Mammary epithelial cell (primary cell): ENCODE results near the gene RASGEF1C.

Experiments
- CTCF ChIP-seq, 2 donors: IDR thresholded peaks in 1 of 2; conservative IDR thresholded peaks in 1 of 2; 2 replicates each; pipeline ENCODE4 v1.5.1; 2011 to 2012; ENCODE audit warnings: inconsistent platforms in 2 of 2, low read length in 2 of 2, mild to moderate bottlenecking in 2 of 2, control low read depth in 1 of 2, low read depth in 1 of 2; ENCODE audit not compliant: insufficient read depth in 1 of 2; ENCODE audit errors: extremely low read depth in 1 of 2
- EZH2 ChIP-seq: IDR thresholded peaks from 2 replicates; pipeline ENCODE4 v1.6.1; 2012; ENCODE audit warnings: low read length, inconsistent platforms, borderline replicate concordance

DNA sequence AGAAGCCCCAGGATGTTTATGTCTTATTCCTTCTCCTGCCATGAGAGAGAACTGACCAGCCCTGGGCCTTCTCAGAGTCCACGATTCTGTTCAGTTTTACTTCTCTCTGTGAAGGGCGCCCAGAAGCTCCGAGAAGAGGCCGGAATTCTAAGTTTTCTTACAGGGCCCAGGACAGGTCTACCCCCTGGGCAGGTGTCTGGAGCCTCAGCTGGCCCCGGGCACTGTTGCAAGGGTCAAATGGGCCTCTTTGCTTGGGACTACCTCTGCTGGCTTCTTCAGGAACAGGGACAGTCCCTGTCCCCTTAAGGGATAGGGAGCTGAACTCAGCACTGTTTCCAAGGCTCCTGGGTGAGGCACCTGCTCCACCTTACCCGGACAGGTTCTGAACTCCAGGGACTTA, 55.0 kb downstream of the RASGEF1C start:
- TF ChIP-seq CTCF (conservative IDR thresholded peaks at IDR 0.05 in 1 of 2, IDR thresholded peaks at IDR 0.05 in 1 of 2; ENCODE audit: extremely low read depth in 1 of 2, insufficient read depth in 1 of 2, low read depth in 1 of 2, low read length in 2 of 2) (no peak), EZH2 (no peak)
